22Rv1 (cell line): Measurements from ENCODE around the gene MYO5C.

Source experiments
- H3K27ac ChIP-seq: fragments of 450-650 bp; 2 replicates; pipeline ENCODE4 v1.5.1; 2017
- CTCF ChIP-seq: fragments of 450-650 bp; IDR thresholded peaks from 2 replicates; pipeline ENCODE4 v1.5.1; 2017; ENCODE audit warnings: mild to moderate bottlenecking
- ZFX ChIP-seq: fragments of 450-650 bp; IDR thresholded peaks from 2 replicates; pipeline ENCODE4 v1.6.1; 2017; ENCODE audit warnings: antibody characterized with exemption, borderline replicate concordance

Gene MYO5C

DNA sequence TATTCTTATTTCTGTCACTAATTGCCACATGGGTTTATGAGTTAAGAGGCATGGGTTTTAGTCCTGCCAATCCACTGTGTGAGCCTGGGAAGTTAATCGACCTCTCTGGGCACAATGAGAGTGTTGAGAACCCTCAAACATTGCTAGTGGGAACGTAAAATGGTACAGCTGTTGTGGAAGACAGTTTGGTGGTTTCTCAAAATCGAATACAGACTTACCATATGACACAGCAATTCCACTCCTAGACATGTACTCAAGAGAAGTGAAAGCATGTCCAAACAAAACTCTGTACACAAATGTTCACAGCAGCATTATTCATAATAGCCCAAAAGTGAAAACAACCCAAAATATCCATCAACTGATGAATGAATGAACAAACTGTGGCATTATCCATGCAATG, 98.7 kb downstream of the MYO5C start:
- TF ChIP-seq CTCF (no peak), ZFX (no peak)
- no peak overlapping the region for H3K27ac ChIP-seq

- TF ChIP-seq CTCF: no peak
- TF ChIP-seq ZFX: no peak
- H3K27ac ChIP-seq: no peak overlapping the region
Measured at GRCh38 chr15:52193791-52194190, 101.8 kb downstream of the MYO5C start.

DNA sequence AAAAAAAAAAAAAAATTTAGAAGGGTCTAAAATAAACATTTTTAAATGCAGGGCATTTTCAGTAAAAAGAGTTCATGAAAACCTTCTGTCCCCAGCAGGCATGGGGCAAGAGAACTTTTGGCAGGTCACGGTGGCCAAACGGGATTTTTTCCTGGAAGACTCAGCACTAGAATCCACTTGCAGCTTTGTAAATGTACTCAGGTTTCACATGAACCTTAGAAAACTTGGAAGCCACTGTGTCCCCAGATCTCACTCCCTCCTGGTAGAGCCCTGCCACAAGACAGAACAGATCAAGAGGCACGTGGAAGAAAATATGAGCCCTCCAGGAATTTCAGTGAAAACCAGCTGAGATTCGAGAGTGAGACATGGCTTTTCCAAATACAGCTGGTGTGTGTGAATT, 102.3 kb downstream of the MYO5C start:
- no peak overlapping the region for H3K27ac ChIP-seq
- TF ChIP-seq ZFX (no peak), CTCF (no peak)

- TF ChIP-seq ZFX (no peak), CTCF (no peak)
- H3K27ac ChIP-seq: no peak within 1 kb of the TSS
Measured at GRCh38 chr15:52191207-52191606, 104.4 kb downstream of the MYO5C start, which contains the start of gene GNB5. Gene GNB5, minus strand, starts transcription at chr15:52191392. Its CDS starts 6,716 bp downstream, at chr15:52184676.

DNA sequence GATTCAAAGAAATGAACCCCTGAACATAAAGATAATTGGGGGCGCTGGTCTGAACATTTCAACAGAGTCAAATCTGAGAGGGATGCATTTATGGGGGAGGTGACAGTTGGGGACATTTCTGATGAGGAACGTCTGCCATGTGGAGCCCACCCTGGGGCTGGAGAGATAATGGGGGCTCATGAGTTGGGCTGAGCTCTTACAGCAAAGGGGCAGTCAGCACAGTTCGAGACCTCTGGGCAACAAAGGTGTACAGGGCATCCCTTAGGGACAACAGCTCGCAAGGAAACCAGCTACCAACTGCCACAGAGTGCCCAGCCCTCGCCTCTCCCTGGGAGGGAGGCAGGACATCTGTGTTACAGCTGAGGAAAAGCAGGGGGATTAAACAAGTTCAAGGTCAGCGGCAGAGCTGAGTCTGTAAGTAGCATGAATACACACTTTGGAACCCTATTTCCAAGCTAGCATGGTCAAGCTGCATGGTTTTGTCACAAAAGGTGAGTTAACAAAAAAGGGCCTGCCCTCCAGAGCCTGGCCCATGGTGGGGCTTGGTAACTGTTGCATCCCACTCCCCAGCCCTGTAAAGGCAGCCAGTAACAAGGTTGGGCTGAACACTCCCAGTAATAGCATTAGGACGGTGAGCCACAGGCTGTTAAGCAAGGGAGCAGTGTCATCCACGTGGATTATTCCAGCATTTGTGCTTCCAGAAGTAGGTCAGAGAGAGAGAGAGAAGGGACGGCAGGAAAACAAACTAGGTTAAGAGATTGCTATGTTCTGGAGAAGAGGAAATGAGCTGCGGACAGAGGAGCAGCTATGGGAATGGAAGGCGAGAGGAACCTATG, 108.7 kb downstream of the MYO5C start:
- no peak overlapping the region for H3K27ac ChIP-seq
- TF ChIP-seq CTCF: no peak
- no peak for TF ChIP-seq ZFX

GRCh38 chr15:52185151-52185561, 110.4 kb downstream of the MYO5C start:
- no peak for TF ChIP-seq CTCF
- TF ChIP-seq ZFX: no peak
- H3K27ac ChIP-seq: no peak overlapping the region

DNA sequence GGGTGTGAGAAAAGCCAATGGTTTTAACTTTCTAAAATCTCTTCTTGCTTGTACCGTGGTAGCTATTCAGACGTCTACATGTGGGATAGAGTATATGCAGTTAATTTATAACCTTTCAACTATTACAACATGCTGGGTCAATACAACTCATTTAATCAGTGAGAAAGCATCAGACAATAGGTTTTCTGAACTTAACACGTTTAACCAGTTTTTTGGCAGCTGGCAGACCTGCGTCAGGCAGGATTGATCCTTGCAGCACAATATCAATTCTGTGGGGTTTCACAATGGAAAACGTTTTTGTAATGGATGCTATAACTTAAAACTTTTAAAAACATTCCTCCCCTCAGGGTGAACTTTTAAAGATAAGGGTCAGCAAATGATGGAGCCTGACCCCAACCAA, 110.9 kb downstream of the MYO5C start:
- TF ChIP-seq ZFX (no peak), CTCF (no peak)
- no peak overlapping the region for H3K27ac ChIP-seq
